HG03103 (cell line): ENCODE data around the gene ERGIC2.

Experiments used
- ATAC-seq: cut with Tn5 transposase; IDR thresholded peaks from one replicate; pipeline ENCODE4 v1.9.1; 2021; ENCODE audit warnings: low read depth; ENCODE audit not compliant: unreplicated experiment

ERGIC2 gene

GRCh38 chr12:29376118-29376517 lies 4.9 kb downstream of the ERGIC2 start:
- no peak for ATAC-seq

- ATAC-seq: no peak
Observed at GRCh38 chr12:29374913-29375312, 6.1 kb downstream of the ERGIC2 start.

GRCh38 chr12:29374012-29374411 lies 7.0 kb downstream of the ERGIC2 start:
- ATAC-seq: no peak

GRCh38 chr12:29365091-29365490 lies 15.9 kb downstream of the ERGIC2 start:
- ATAC-seq: no peak

GRCh38 chr12:29354954-29355353 lies 26.0 kb downstream of the ERGIC2 start:
- no peak for ATAC-seq

- ATAC-seq: no peak
Observed at GRCh38 chr12:29350080-29350479, 30.9 kb downstream of the ERGIC2 start.

GRCh38 chr12:29346769-29347421 lies 34.1 kb downstream of the ERGIC2 start:
- ATAC-seq: no peak

- ATAC-seq: no peak
Observed at GRCh38 chr12:29343022-29343799, 37.8 kb downstream of the ERGIC2 start.

- ATAC-seq: no peak
Observed at GRCh38 chr12:29337325-29337724, 43.6 kb downstream of the ERGIC2 start.

- no peak for ATAC-seq
Observed at GRCh38 chr12:29334937-29335336, 46.0 kb downstream of the ERGIC2 start.

GRCh38 chr12:29333178-29333577 lies 47.8 kb downstream of the ERGIC2 start:
- ATAC-seq: no peak

- no peak for ATAC-seq
Observed at GRCh38 chr12:29329411-29329810, 51.6 kb downstream of the ERGIC2 start.

- no peak for ATAC-seq
Observed at GRCh38 chr12:29322157-29322556, 58.8 kb downstream of the ERGIC2 start.

GRCh38 chr12:29320295-29321085 lies 60.5 kb downstream of the ERGIC2 start:
- ATAC-seq: no peak

GRCh38 chr12:29317556-29318363 lies 63.2 kb downstream of the ERGIC2 start:
- ATAC-seq: peak; percentile 99

- ATAC-seq: no peak
Observed at GRCh38 chr12:29316752-29317151, 64.2 kb downstream of the ERGIC2 start.

GRCh38 chr12:29314416-29314815 lies 66.6 kb downstream of the ERGIC2 start:
- ATAC-seq: no peak

GRCh38 chr12:29310899-29311298 lies 70.1 kb downstream of the ERGIC2 start:
- no peak for ATAC-seq

- no peak for ATAC-seq
Observed at GRCh38 chr12:29309320-29309902, 71.6 kb downstream of the ERGIC2 start.

- ATAC-seq: no peak
Observed at GRCh38 chr12:29306682-29307081, 74.3 kb downstream of the ERGIC2 start.
